GM12878 (cell line): Measurements from ENCODE around the gene GOLGA6D. TPM values are rescaled to one million over a fixed set of nuclear protein-coding genes. Genes with fewer than 3 reads are reported as not detected.
"Not testable (repeated sequence)": the region's sequence is repeated elsewhere in the genome, so short reads cannot be mapped to it uniquely, and the experiment has no call there.

Experiments
- ATAC-seq: fragments of 200-7000 bp; cut with Tn5 transposase; 3 replicates; pipeline ENCODE4 v1.9.1; 2020; ENCODE audit warnings: mild to moderate bottlenecking, moderate library complexity
- BruUV-seq: library from RNA; stranded (reverse); fragments of 400-500 nt; replicated peaks from 2 replicates; lab custom pipeline; 2021; lab: Mats Ljungman, UMichigan
- CTCF ChIA-PET: fragments of 300-600 bp; sonication (Branson Sonifier 250); formaldehyde crosslinking; extraction: SDS; loops from one replicate; lab custom pipeline; 2021; ENCODE audit warnings: inconsistent platforms; lab: Yijun Ruan, JAX
- POLR2A ChIA-PET: fragments of 350-600 bp; formaldehyde crosslinking; extraction: SDS; loops from one replicate; lab custom pipeline; 2021; ENCODE audit warnings: inconsistent platforms; lab: Charles Lee
- RAD21 ChIA-PET: fragments of 300-600 bp; sonication (Branson Sonifier 250); formaldehyde crosslinking; loops from one replicate; lab custom pipeline; 2023; ENCODE audit warnings: antibody characterized with exemption; ENCODE audit not compliant: unreplicated experiment; lab: Charles Lee
- SMC1A ChIA-PET: fragments of 300-600 bp; sonication (Branson Sonifier 250); formaldehyde crosslinking; loops from one replicate; lab custom pipeline; 2023; ENCODE audit not compliant: unreplicated experiment, uncharacterized antibody; lab: Charles Lee
- DNase-seq: peaks from one replicate; pipeline ENCODE4 v3.0.0-alpha.2; 2011; ENCODE audit warnings: low read depth, low spot score
- FAIRE-seq: peaks from 3 replicates; lab custom pipeline; 2011; peaks lifted over from hg19 to GRCh38; lab: Jason Lieb, UNC
- H2AFZ ChIP-seq: 2 replicates; pipeline ENCODE4 v1.6.0; 2011; ENCODE audit warnings: low read depth, low read length, control low read depth; ENCODE audit not compliant: control insufficient read depth
- H3K27ac ChIP-seq: 2 replicates; pipeline ENCODE4 v1.5.1; 2011; ENCODE audit warnings: control low read depth; ENCODE audit not compliant: control insufficient read depth, insufficient read depth
- H3K27me3 ChIP-seq, 2 experiments: replicated peaks in 1 of 2; 2 replicates each; pipeline versions ENCODE4 v1.6.0 to v1.6.1; 2011; ENCODE audit warnings: low read length in 1 of 2; ENCODE audit not compliant: control insufficient read depth in 2 of 2, insufficient read depth in 2 of 2
- H3K36me3 ChIP-seq, 2 experiments: 2 replicates each; pipeline ENCODE4 v1.5.1; 2011; ENCODE audit warnings: low read length in 1 of 2; ENCODE audit not compliant: control insufficient read depth in 2 of 2, insufficient read depth in 2 of 2
- H3K4me1 ChIP-seq: 2 replicates; pipeline ENCODE4 v1.6.1; 2011; ENCODE audit warnings: mild to moderate bottlenecking, low read length, moderate library complexity, mixed read lengths; ENCODE audit not compliant: control insufficient read depth, insufficient read depth
- H3K4me2 ChIP-seq: 2 replicates; pipeline ENCODE4 v1.6.0; 2011; ENCODE audit warnings: control low read depth; ENCODE audit not compliant: control insufficient read depth, insufficient read depth
- H3K4me3 ChIP-seq: fragments of 200-600 bp; sonication (generic); 2 replicates; pipeline ENCODE4 v1.5.1; 2016
- H3K79me2 ChIP-seq: 2 replicates; pipeline ENCODE4 v1.6.0; 2011; ENCODE audit warnings: low read length; ENCODE audit not compliant: control insufficient read depth, insufficient read depth
- H3K9ac ChIP-seq: 2 replicates; pipeline ENCODE4 v1.8.0; 2011; ENCODE audit warnings: low read length, control low read depth, mixed read lengths; ENCODE audit not compliant: control insufficient read depth, insufficient read depth
- H3K9me3 ChIP-seq: replicated peaks from 3 replicates; pipeline ENCODE4 v1.5.1; 2011; ENCODE audit warnings: mild to moderate bottlenecking, low read length; ENCODE audit not compliant: control insufficient read depth, insufficient read depth
- H4K20me1 ChIP-seq: 2 replicates; pipeline ENCODE4 v1.6.0; 2011; ENCODE audit not compliant: control insufficient read depth, insufficient read depth
- IRF3 ChIP-seq: fragments of 450-650 bp; IDR thresholded peaks from 2 replicates; pipeline ENCODE4 v1.6.1; 2014; ENCODE audit warnings: mild to moderate bottlenecking
- ZNF622 ChIP-seq: fragments of 450-650 bp; IDR thresholded peaks from 2 replicates; pipeline ENCODE4 v1.6.1; 2017; ENCODE audit warnings: mild to moderate bottlenecking, inconsistent platforms
- WGBS: methylation state at CpG from one replicate; pipeline ENCODE4 v1.1.6; 2016; ENCODE audit warnings: low lambda C conversion rate; ENCODE audit not compliant: insufficient replicate concordance, insufficient coverage; ENCODE audit errors: missing lambda C conversion rate; 5-methylcytosine and 5-hydroxymethylcytosine counted together
- in situ Hi-C: fragments of 300-500 bp; cut with MboI; formaldehyde crosslinking; loops from 9 replicates; pipeline ENCODE4 v1.14.3; 2018; ENCODE audit warnings: mixed read lengths
- intact Hi-C: fragments of 100-400 bp; cut with micrococcal nuclease; formaldehyde crosslinking; loops from one replicate; pipeline ENCODE4 v1.14.2; 2022; ENCODE audit not compliant: unreplicated experiment
- polyA plus RNA-seq, 11 experiments: library from polyadenylated mRNA; depleted of rRNA in 4 of 11; unstranded in 6 of 11; stranded (reverse) in 5 of 11; fragments of >200 nt; fragmentation: Nextera tagmentation in 4 of 11; fragmentation: Illumina TruSeq in 1 of 11; extraction: Ambion mirVana in 4 of 11; extraction: Trizol in 1 of 11; gene quantifications; 1 replicate in 1 of 11; 2 replicates in 10 of 11; pipeline versions ENCODE4 v1.2.1 to v1.2.3, GENCODE V29; 2011 to 2016; ENCODE audit warnings: inconsistent platforms in 2 of 11, missing spikeins in 2 of 11, low read depth in 1 of 11
- total RNA-seq, 4 experiments: library from RNA; depleted of rRNA in 3 of 4; stranded (reverse); fragments of >200 nt in 3 of 4; fragmentation: Illumina TruSeq in 1 of 4; extraction: Trizol in 1 of 4; gene quantifications; 2 replicates each; pipeline versions ENCODE4 v1.2.1 to v1.2.3, GENCODE V29; 2013 to 2021
- TF ChIP-seq, protein P1 (sequence below): fragments of 450-650 bp; IDR thresholded peaks from 2 replicates; pipeline ENCODE4 v1.6.1; 2017; ENCODE audit warnings: antibody characterized with exemption, mild to moderate bottlenecking, moderate library complexity

GOLGA6D gene
- total and polyA plus RNA-seq, 10 of the 15 experiments (the other 5 are each of a cell fraction or from before 2014, with no cell fraction given): not detected

DNA sequence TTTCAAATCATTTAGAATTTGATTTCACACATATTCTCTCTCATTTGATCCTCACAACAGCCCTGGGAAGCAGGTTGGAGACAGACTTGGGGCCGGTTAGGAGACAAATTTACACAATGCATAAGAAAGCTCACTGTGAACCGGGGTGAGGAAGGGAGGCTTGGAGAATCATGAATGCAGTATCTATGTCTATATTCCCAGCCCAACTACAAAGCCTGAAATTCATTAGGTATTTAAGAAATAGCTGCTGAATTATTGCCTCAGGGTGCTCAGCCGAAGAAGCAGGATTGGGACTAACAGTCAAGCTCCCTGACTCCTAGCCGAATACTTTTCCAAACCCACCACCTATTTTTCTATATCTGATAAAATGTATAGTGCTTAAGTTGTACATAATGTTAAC, 32.9 kb upstream of the GOLGA6D start (continued):
- TF ChIP-seq, protein P1, sequence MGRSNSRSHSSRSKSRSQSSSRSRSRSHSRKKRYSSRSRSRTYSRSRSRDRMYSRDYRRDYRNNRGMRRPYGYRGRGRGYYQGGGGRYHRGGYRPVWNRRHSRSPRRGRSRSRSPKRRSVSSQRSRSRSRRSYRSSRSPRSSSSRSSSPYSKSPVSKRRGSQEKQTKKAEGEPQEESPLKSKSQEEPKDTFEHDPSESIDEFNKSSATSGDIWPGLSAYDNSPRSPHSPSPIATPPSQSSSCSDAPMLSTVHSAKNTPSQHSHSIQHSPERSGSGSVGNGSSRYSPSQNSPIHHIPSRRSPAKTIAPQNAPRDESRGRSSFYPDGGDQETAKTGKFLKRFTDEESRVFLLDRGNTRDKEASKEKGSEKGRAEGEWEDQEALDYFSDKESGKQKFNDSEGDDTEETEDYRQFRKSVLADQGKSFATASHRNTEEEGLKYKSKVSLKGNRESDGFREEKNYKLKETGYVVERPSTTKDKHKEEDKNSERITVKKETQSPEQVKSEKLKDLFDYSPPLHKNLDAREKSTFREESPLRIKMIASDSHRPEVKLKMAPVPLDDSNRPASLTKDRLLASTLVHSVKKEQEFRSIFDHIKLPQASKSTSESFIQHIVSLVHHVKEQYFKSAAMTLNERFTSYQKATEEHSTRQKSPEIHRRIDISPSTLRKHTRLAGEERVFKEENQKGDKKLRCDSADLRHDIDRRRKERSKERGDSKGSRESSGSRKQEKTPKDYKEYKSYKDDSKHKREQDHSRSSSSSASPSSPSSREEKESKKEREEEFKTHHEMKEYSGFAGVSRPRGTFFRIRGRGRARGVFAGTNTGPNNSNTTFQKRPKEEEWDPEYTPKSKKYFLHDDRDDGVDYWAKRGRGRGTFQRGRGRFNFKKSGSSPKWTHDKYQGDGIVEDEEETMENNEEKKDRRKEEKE: no peak
- TF ChIP-seq ZNF622: no peak
- TF ChIP-seq IRF3: no peak

DNA sequence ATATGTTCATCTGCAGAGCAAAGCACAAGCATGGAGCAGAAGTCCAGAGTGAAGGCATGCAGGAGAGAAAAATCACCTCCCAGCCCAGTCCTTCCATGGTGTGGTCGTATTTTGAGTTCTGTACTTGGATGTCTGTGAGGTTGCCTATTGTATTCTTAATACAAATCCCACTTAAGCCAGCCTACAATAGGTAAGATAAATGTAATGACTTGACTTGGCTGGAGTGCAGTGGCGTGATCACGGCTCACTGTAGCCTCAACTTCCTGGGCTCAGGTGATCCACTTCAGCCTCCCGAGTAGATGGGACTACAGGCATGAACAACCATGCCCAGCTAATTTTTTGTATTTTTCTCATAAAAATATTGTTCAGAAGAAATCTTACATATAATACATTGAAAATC, 31.3 kb upstream of the GOLGA6D start:
- H2AFZ ChIP-seq, DNase-seq, POLR2A ChIA-PET, RAD21 ChIA-PET, H3K27ac ChIP-seq, H3K4me2 ChIP-seq, H4K20me1 ChIP-seq, H3K79me2 ChIP-seq, H3K4me1 ChIP-seq, H3K9me3 ChIP-seq, FAIRE-seq, H3K36me3 ChIP-seq, CTCF ChIA-PET, H3K4me3 ChIP-seq, ATAC-seq, in situ Hi-C loops, BruUV-seq, H3K27me3 ChIP-seq, SMC1A ChIA-PET, intact Hi-C loops, H3K9ac ChIP-seq: not testable (repeated sequence)
- WGBS: 40% methylated on average over 4 of the region's 4 CpGs

DNA sequence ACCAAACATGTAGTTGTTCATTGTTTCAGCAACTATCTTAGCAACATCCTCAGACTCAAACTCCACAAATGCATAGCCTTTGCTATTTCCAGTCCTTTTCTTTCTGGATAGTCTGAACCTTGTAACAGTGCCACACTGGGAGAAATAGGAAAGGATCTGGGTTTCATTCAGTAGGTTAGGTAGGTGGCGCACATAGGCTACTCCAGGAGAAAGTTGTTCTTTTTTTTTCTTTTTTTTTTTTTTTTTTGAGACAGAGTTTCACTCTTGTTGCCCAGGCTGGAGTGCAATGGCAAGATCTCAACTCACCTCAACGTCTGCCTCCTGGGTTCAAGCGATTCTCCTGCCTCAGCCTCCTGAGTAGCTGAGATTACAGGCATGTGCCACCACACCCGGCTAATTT, 30.4 kb upstream of the GOLGA6D start:
- H3K4me1 ChIP-seq, H3K4me2 ChIP-seq, intact Hi-C loops, H3K9ac ChIP-seq, H3K36me3 ChIP-seq, H3K9me3 ChIP-seq, CTCF ChIA-PET, H4K20me1 ChIP-seq, SMC1A ChIA-PET, H2AFZ ChIP-seq, in situ Hi-C loops, FAIRE-seq, ATAC-seq, BruUV-seq, POLR2A ChIA-PET, DNase-seq, H3K4me3 ChIP-seq, H3K27ac ChIP-seq, RAD21 ChIA-PET, H3K79me2 ChIP-seq, H3K27me3 ChIP-seq: not testable (repeated sequence)
- 38% methylated on average over 4 of the region's 4 CpGs for WGBS

DNA sequence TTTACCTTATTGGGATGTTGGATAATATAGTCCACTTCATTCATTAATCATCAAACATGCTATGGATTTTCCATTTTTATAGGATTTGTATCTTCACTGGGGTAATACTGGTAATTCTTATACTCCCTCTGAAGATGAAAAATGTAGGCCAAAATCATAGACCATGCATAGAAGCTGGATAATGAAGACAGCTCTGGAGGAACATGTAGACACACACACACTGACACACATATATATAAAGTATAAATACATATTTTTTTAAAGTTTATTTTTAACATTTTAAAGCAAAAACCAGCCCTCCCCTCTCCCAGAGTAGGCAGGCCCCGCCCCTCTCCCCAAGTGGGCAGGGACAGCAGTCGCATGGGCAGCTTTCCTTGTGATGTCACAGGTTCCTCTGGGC, 24.6 kb upstream of the GOLGA6D start, which contains the start of gene GOLGA6C:
Gene GOLGA6C, plus strand, starts transcription at position 301 of the 400 bp plus-strand sequence. CDS start 265 bp downstream, outside the sequence.
- WGBS: no CpG with 5 or more reads among the region's 2 CpGs
- ATAC-seq, H3K4me1 ChIP-seq, FAIRE-seq, POLR2A ChIA-PET, H2AFZ ChIP-seq, H3K4me2 ChIP-seq, in situ Hi-C loops, H3K27me3 ChIP-seq, RAD21 ChIA-PET, H3K9ac ChIP-seq, H3K79me2 ChIP-seq, BruUV-seq, SMC1A ChIA-PET, CTCF ChIA-PET, H3K4me3 ChIP-seq, H4K20me1 ChIP-seq, H3K9me3 ChIP-seq, H3K27ac ChIP-seq, H3K36me3 ChIP-seq, intact Hi-C loops, DNase-seq: not testable (repeated sequence)
